Thyroid gland (tissue), 4 donors: ENCODE results near the gene C1QB. TPM values are rescaled to one million over a fixed set of nuclear protein-coding genes. Genes with fewer than 3 reads are reported as not detected.

Source experiments
- microRNA-seq: library from miRNA; unstranded; fragments of <30 nt; microRNA quantifications from one replicate; pipeline ENCODE4, GENCODE V29; 2016
- small RNA-seq: library from RNA; depleted of rRNA; stranded (forward); fragments of <200 nt; gene quantifications from one replicate; pipeline ENCODE3, GENCODE V24; 2016
- total RNA-seq, 4 donors: library from RNA; depleted of rRNA; stranded (reverse); fragments of >200 nt; gene quantifications; one replicate each; pipeline ENCODE4 v1.2.3, GENCODE V29; 2016

Gene C1QB
- total RNA-seq, 4 donors from 2014 or later, result 83.4 to 258 (median 146) TPM

Small RNA genes within 50 kb of the gene (microRNA-seq; reads per million reads assigned to microRNA genes)
- not detected for gene MIR6127

Small RNA genes within 50 kb of the gene (small RNA-seq; reads per million reads assigned to genes)
- not detected for gene MIR6127

Other genes with a start within 250 kb of the C1QB start
- gene ZBTB40, start 201.4 kb upstream of the C1QB start, total RNA-seq, result 10 to 100 TPM; 18.7 to 30.1 (median 23.8) TPM
- gene EPHA8, start 89.7 kb upstream of the C1QB start, total RNA-seq, result not detected
- gene C1QA, start 16.6 kb upstream of the C1QB start, total RNA-seq, result 100 to 1,000 TPM in 1 of 4 donors, 10 to 100 TPM in 3; 38.9 to 120 (median 65.3) TPM
- 100 to 1,000 TPM in 1 of 4 donors, 10 to 100 TPM in 3; 36.0 to 111 (median 69.5) TPM for gene C1QC, start 9.6 kb upstream of the C1QB start, total RNA-seq
- gene EPHB2, start 57.6 kb downstream of the C1QB start, total RNA-seq, result 10 to 100 TPM in 3 of 4 donors, 1 to 10 TPM in 1; 7.5 to 27.3 (median 23.8) TPM